Thyroid gland (tissue), 4 donors: ENCODE data around the gene CD19. TPM values are rescaled to one million over a fixed set of nuclear protein-coding genes. Genes with fewer than 3 reads are reported as not detected.
"Not testable (repeated sequence)": the region's sequence is repeated elsewhere in the genome, so short reads cannot be mapped to it uniquely, and the experiment has no call there.

Source experiments
- DNase-seq, 2 donors: peaks; one replicate each; pipeline ENCODE4 v3.0.0-alpha.2; 2019
- H3K27ac ChIP-seq, 3 donors: fragments of 200-600 bp; sonication (generic); 1 replicate in 2 of 3; 2 replicates in 1 of 3; pipeline ENCODE4 v1.5.1; 2016 to 2019; ENCODE audit warnings: mild to moderate bottlenecking in 1 of 3, moderate library complexity in 1 of 3
- H3K27me3 ChIP-seq: fragments of 200-600 bp; sonication (generic); one replicate; pipeline ENCODE4 v1.5.1; 2019
- H3K36me3 ChIP-seq, 2 donors: fragments of 200-600 bp; sonication (generic); one replicate each; pipeline ENCODE4 v1.5.1; 2016 to 2019
- H3K4me1 ChIP-seq, 2 donors: fragments of 200-600 bp; sonication (generic); one replicate each; pipeline ENCODE4 v1.5.1; 2017 to 2019
- H3K4me3 ChIP-seq, 3 donors: fragments of 200-600 bp; sonication (generic); replicated peaks in 1 of 3; 1 replicate in 2 of 3; 2 replicates in 1 of 3; pipeline ENCODE4 v1.5.1; 2016; ENCODE audit warnings: mild to moderate bottlenecking in 1 of 3
- H3K9me3 ChIP-seq: fragments of 200-600 bp; sonication (generic); one replicate; pipeline ENCODE4 v1.5.1; 2017
- POLR2A ChIP-seq, 2 donors: fragments of 450-650 bp; IDR thresholded peaks; one replicate each; pipeline ENCODE4 v1.6.1; 2017; ENCODE audit warnings: antibody characterized with exemption in 2 of 2, mild to moderate bottlenecking in 2 of 2, moderate library complexity in 1 of 2
- WGBS, 2 donors: methylation state at CpG; one replicate each; pipeline ENCODE4 v1.1.5; 2017; 5-methylcytosine and 5-hydroxymethylcytosine counted together
- intact Hi-C: fragments of 100-400 bp; cut with DNase I; formaldehyde crosslinking; loops from one replicate; pipeline ENCODE4 v1.15.1; 2023
- total RNA-seq, 4 donors: library from RNA; depleted of rRNA; stranded (reverse); fragments of >200 nt; gene quantifications; one replicate each; pipeline ENCODE4 v1.2.3, GENCODE V29; 2016
- TF ChIP-seq, protein P1 (sequence below), 6 experiments: fragments of 200-600 bp in 3 of 6; fragments of 450-650 bp in 3 of 6; sonication (generic) in 3 of 6; IDR thresholded peaks; one replicate each; pipeline ENCODE4 v1.5.1; 2016 to 2019; ENCODE audit warnings: antibody characterized with exemption in 6 of 6, mild to moderate bottlenecking in 2 of 6, inconsistent platforms in 1 of 6, moderate library complexity in 1 of 6

CD19 gene
- not detected for total RNA-seq

DNA sequence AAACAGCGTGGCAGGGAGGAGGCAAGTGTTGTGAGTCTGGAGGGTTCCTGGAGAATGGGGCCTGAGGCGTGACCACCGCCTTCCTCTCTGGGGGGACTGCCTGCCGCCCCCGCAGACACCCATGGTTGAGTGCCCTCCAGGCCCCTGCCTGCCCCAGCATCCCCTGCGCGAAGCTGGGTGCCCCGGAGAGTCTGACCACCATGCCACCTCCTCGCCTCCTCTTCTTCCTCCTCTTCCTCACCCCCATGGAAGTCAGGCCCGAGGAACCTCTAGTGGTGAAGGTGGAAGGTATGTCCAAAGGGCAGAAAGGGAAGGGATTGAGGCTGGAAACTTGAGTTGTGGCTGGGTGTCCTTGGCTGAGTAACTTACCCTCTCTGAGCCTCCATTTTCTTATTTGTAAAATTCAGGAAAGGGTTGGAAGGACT, at the start of gene CD19:
Gene CD19, plus strand, starts transcription at position 171 of the 425 bp plus-strand sequence. Its CDS starts 30 bp downstream, at position 201.
- no peak for TF ChIP-seq POLR2A (IDR thresholded peaks at IDR 0.05)
- TF ChIP-seq, protein P1, sequence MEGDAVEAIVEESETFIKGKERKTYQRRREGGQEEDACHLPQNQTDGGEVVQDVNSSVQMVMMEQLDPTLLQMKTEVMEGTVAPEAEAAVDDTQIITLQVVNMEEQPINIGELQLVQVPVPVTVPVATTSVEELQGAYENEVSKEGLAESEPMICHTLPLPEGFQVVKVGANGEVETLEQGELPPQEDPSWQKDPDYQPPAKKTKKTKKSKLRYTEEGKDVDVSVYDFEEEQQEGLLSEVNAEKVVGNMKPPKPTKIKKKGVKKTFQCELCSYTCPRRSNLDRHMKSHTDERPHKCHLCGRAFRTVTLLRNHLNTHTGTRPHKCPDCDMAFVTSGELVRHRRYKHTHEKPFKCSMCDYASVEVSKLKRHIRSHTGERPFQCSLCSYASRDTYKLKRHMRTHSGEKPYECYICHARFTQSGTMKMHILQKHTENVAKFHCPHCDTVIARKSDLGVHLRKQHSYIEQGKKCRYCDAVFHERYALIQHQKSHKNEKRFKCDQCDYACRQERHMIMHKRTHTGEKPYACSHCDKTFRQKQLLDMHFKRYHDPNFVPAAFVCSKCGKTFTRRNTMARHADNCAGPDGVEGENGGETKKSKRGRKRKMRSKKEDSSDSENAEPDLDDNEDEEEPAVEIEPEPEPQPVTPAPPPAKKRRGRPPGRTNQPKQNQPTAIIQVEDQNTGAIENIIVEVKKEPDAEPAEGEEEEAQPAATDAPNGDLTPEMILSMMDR (IDR thresholded peaks at IDR 0.05), result no peak
- 86% methylated on average over 7 to 10 of the region's 10 CpGs for WGBS, 2 donors
- H3K36me3 ChIP-seq, result no peaks in the 10 kb centered on the region

GRCh38 chr16:28882551-28883160, 49.1 kb upstream of the CD19 start:
- intact Hi-C loops, result loop anchor here (5.0 kb wide), 1 partner anchor 60 kb away; no protein-coding TSS in a partner anchor
- H3K36me3 ChIP-seq, result no peaks in the 10 kb centered on the region
- H3K4me1 ChIP-seq, result peaks cover 7 to 12% of the 10 kb centered on the region in 2 donors
- TF ChIP-seq, protein P1 (IDR thresholded peaks at IDR 0.05), result no peak
- TF ChIP-seq POLR2A (IDR thresholded peaks at IDR 0.05), result no peak
- 37 to 41% methylated on average over 11 to 23 of the region's 24 CpGs for WGBS, 2 donors
- no peak for DNase-seq
- no peaks in the 10 kb centered on the region for H3K9me3 ChIP-seq
- H3K27me3 ChIP-seq, result no peaks in the 10 kb centered on the region
- H3K4me3 ChIP-seq, result no peak overlapping the region
- H3K27ac ChIP-seq, result no peak overlapping the region

More for the DNA sequence above, at the start of gene CD19:
- no peaks in the 10 kb centered on the region for H3K27me3 ChIP-seq
- intact Hi-C loops, result no loop called here
- no peaks in the 10 kb centered on the region for H3K4me1 ChIP-seq
- H3K9me3 ChIP-seq, result no peaks in the 10 kb centered on the region
- DNase-seq, result no peak
- no peak within 1 kb of the TSS for H3K27ac ChIP-seq
- no peak within 1 kb of the TSS for H3K4me3 ChIP-seq

DNA sequence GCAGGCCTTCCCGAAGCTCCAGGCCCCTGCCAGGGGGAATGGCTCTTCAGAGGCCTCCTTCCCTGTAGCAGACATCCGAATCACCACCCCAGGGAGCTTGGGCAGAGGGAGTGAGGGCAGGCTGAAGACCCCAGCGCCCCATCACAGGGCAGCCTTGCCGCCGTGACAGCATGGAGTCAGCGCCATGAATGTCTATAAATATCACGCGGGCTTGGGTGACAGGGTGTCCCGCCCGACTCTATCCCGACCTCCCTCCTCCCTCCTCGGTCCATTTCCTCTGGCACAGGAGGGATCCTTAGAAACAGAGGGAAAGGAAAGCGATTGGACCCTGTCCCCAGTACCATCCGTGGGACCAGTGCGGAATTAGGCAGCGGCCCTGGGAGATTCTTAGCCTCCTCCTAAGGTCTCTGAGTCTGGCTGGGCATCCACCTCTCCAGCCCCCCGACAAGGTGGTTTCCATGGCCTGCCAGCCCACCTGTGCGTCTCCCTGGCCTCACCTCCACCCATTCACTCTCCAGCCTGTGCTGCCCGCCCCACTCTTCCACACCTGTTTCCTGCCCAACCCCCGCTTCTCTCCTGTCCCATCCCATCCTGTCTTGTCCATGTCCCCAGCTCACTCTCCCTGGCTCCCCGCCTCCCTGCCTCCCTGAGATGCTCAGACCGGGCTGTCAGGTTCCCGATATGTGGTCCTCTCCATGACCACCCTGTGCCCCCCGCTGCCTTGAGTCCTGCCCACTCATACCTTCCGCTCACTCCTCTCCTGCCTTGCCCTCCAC, 48.4 kb upstream of the CD19 start:
- Histone ChIP-seq H3K9me3 (no peaks in the 10 kb centered on the region), H3K4me3 (no peak overlapping the region), H3K27ac (no peak overlapping the region), H3K4me1 (peaks cover 7 to 12% of the 10 kb centered on the region in 2 donors), H3K36me3 (no peaks in the 10 kb centered on the region), H3K27me3 (no peaks in the 10 kb centered on the region)
- 63 to 79% methylated on average over 20 to 24 of the region's 25 CpGs for WGBS, 2 donors
- intact Hi-C loops, result loop anchor here (5.0 kb wide), 1 partner anchor 59 kb away; no protein-coding TSS in a partner anchor
- TF ChIP-seq POLR2A (IDR thresholded peaks at IDR 0.05), result no peak
- TF ChIP-seq, protein P1 (IDR thresholded peaks at IDR 0.05), result no peak
- DNase-seq, result no peak

DNA sequence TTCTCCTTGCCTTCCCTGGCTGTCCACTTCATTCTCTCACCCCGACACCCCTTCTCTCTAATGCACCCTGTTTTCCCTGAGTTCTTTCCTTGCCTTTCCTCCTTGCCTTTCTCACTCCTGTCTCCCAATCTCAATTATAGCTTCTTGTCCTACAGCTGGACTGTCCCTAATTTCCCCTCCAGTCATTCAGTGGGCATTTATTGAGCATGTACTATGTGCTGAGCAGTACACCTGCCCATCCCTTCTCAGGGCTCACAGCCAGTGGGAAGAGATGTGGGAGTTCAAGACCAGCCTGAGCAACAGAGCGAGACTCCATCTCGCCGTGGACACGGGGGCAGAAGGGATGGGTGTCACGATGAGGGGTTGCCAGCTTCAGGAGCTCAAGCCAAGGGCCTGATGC, 47.7 kb upstream of the CD19 start:
- intact Hi-C loops, result loop anchor here (5.0 kb wide), 1 partner anchor 58 kb away; no protein-coding TSS in a partner anchor
- H3K9me3 ChIP-seq, result no peaks in the 10 kb centered on the region
- no peak for DNase-seq
- WGBS, 2 donors, result 93 to 96% methylated on average over 6 of the region's 6 CpGs
- no peaks in the 10 kb centered on the region for H3K27me3 ChIP-seq
- no peak overlapping the region for H3K4me3 ChIP-seq
- TF ChIP-seq POLR2A (IDR thresholded peaks at IDR 0.05), result no peak
- TF ChIP-seq, protein P1 (IDR thresholded peaks at IDR 0.05), result no peak
- H3K4me1 ChIP-seq, result peaks cover 7 to 11% of the 10 kb centered on the region in 2 donors
- no peak overlapping the region for H3K27ac ChIP-seq
- H3K36me3 ChIP-seq, result no peaks in the 10 kb centered on the region

GRCh38 chr16:28886945-28887344, 44.8 kb upstream of the CD19 start:
- DNase-seq, result no peak
- Histone ChIP-seq H3K27ac (no peak overlapping the region), H3K27me3 (no peaks in the 10 kb centered on the region), H3K9me3 (no peaks in the 10 kb centered on the region), H3K36me3 (no peaks in the 10 kb centered on the region), H3K4me3 (no peak overlapping the region), H3K4me1 (no peaks in the 10 kb centered on the region)
- WGBS, 2 donors, result 84 to 86% methylated on average over 10 of the region's 10 CpGs
- TF ChIP-seq, protein P1 (IDR thresholded peaks at IDR 0.05), result no peak
- TF ChIP-seq POLR2A (IDR thresholded peaks at IDR 0.05), result no peak
- intact Hi-C loops, result no loop called here

DNA sequence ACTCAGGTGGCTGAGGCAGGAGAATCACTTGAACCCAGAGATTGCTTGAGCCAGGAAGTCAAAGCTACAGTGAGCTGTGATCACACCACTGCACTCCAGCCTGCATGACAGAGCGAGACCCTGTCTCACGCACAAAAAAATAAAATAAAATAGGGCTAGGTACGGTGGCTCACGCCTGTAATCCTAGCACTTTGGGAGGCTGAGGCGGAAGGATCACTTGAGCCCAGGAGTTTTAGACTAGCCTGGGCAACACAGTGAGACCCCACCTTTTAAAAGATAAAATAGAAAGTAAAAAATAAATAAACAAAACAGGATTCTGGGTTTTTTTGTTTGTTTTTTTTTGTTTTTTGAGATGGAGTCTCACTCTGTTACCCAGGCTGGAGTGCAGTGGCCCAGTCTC, 41.4 kb upstream of the CD19 start:
- H3K27ac ChIP-seq, H3K36me3 ChIP-seq, intact Hi-C loops, H3K4me1 ChIP-seq, H3K27me3 ChIP-seq, DNase-seq, H3K9me3 ChIP-seq, H3K4me3 ChIP-seq: not testable (repeated sequence)
- WGBS, 2 donors, result 95 to 96% methylated on average over 5 of the region's 5 CpGs
